ENCODE data around the gene PIP4P1.

The PIP4P1 gene

DNA sequence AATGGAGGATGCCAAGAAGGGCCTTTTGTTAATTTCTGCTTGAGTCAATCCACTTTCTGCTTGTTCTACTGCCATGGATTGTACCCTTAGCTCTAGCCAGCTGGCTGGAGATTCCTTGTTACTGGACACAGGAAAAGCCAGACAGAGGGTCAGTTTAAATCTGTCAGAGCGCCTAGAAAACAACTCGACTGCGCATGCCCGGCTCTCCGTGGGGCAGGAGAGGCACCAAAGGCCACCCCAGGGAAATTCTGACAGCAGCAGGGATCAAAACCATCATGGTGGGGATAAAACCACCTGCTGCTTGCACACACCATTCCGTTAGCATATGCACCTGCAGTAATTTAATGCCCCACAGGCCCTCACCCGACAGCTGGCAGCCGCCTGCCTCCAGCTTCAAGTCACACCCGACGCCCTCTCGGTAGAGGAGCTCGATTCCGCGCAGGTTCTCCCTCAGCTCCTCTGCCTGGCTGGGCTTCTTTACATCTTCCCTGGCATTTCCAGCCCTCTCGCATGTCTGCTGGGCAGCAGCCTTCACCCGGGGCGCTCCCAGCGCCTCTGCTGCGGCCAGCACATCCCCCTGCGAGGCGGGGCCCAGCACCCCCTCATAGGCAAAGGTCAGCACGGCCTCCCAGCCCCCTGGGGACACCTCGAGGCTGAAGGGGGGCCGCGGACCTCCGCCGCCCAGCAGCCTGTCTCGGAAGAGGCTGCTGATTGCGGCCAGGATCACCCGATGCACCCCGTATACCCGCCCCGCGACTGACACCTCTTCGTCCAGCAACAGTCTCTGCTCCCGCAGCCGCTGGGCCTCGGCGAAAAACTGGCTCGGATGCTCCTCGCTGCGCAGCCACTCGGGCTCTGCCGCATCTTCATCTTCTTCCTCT lies 26.3 kb downstream of the PIP4P1 start:
- no peak for DNase-seq

DNA sequence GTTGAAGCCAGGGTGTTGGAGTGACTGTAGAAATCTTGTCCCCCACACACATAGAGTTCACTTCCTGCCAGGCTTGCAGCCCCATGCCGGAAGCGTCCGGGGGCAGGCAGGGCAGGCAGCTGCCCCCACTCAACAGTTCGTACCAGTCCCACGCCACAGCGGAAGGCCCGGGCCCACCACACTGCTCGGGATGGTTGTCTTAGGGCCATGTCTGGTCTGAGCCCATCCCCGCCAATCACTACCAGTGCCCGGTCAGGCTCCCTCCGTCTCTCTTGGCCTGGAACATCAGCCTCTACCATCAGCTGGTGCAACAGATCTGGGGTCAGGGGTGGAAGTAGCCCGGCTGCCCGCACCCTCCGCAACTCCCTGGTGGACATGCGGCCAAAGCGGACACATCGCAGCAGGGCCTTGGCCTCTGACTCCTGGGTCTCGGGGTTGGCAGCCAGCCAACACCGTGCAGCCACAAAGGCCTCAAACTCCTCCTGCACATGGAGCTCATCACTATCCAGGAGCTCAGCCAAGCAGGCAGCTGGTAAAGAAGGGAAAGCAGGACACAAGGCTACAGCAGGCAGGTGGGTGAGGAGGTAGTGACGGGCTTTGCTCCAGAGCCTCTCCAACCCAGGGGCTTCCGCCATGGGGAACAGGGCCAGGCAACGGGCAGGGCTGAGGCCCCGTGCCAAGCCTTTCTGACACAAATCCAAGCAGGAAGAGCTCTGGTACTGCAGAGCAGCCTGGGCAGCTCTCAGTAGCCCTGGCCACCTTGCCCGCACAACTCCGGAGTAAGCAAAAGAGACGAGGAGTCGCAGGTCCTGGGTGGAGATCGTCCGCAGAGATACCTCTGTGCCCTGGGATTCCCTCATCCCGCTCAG lies 31.2 kb downstream of the PIP4P1 start:
- no peak for DNase-seq

DNA sequence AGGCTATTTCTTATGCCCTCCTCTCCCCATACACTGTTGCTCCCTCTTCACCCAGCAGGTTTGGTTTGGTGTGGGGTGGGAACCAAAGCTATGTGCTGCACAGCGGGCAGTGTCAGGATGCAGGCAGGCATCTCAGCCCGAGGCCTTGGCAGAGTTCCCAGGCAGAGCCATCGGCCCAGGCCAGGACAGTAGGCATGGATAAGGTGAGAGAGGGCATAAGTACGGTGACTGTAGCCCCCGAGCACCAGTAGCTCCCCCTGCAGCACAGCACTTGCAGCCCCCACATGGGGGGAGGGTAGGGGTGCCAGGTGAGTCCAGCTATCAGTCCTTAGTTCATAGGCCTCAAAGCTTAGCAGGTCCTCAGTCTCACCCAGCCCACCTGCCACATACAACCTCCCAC lies 32.4 kb downstream of the PIP4P1 start:
- DNase-seq: no peak

DNA sequence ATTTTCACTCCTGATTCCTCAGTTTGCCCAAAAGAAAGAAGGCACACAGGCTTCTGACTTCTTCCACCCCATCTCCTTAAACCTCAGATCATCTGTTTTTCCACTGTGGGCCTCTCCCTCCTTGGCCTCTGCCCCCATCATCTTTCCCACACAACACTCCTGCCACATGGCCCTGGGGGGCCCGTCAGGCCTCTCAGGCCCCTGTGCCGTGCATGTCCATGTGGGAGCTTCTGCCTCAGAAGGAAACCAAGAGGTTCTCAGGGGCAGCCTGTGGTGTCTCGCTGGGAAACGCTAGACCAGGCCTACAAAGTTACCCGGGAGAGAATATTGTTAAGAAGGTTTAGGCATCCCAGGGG lies 33.2 kb downstream of the PIP4P1 start:
- no peak for DNase-seq

DNA sequence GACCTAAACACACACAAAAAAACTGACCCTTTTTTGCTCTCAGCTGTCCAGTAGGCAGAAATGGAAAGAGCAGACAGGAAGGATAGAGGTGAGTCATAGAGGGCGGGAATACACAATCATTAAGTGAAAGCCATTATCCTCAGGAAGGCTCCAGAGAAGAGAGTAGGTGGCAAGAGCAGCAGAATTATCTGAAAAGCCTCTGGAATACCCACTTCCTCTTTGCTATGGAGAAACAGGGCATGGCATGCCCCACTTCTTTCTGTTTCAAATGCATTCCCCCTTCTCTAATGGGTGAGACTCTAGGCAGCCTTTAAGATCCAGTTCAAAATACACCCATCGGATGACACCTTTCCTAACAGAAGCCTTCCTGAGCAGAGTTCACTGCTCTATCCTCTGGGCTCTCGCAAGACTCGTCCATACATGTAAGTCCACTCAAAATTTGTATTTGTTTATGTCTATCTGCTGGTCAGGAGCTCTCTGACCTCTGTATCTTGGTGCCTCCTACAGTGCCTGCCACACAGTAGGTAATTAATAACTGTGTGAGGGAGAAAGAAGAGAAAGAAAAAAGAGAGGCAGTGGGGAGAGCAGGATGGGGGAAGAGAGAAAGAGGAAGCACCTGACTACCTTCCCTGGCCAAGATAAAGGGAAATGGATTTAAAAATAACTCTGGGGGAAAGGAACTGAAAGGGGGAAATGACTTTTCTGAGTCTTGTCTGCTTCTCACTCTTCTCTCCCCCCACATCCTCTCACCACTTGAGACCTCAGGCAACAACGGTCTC lies 33.8 kb downstream of the PIP4P1 start:
- DNase-seq: no peak

DNA sequence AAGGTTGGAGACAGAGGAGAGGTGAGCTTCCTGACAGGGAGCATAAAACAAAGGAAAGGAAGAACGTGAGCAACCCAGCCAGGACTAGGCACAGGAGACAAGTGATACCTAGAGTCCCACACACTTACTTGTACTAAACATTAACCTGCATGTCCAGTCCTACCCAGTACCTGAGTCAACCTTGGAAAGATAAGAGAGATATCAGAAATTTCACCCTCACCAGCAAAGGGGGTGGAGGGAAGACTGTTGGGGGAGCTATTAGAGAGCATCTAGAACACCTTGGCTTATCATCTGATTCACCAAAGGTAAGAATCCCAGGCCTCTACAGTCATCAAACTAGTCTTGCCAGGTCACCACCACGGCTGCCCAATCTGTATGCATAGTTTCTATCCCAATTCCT lies 36.4 kb downstream of the PIP4P1 start:
- no peak for DNase-seq

DNA sequence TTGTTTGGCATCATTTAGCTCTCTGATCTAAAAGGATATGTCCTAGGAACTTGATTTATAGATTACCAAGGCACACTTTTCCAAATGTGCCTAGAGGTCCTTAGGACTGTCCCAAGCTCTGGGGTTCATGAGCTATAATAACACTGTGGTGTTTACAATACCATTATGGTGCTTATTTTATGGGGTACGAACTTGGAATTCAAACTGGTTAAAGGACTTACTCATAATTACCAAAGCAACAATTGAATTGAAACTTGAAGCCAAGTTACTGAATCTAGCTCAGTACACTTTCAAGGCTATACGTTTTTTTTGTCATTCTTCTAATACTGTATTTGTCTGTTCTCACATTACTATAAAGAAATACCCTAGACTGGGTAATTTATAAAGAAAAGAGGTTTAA lies 38.3 kb downstream of the PIP4P1 start:
- no peak for DNase-seq

DNA sequence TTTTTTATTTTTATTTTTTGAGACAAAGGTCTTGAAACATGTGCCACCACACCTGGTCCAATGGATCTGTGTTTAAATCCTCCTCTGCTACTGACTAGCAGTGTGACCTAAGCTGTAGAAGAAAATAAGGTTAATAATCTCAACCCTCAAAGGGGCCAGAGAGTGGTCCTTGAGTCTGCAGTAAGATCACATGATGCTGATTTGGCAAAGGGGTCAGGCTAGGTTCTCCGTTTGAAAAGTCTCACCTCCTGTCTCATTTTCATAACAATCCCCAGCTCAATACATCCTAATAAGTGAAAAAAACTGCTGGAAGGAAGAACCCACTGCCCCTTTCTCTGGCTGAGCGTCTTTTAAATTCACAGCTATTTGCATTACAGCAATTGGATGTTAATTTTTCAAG lies 40.0 kb downstream of the PIP4P1 start:
- DNase-seq: no peak

DNA sequence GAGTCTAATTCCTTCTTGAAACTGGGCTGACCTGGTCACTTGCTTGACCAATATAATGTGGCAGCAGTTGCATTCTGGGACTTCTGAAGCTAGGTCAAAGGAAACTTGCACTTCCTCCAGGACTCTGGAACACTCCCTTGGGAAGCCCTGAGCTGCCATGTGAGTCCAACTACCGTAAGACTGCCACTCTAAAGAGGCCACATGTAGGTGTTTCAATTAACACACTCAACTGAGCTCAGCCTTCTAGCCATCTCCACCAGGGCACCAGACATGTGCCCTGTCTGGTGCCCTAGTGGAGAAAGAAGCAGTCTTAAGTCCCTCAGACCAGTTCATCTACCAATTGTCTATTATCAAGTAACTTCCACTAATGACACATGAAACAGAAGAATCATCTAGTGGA lies 41.8 kb downstream of the PIP4P1 start:
- DNase-seq: no peak

DNA sequence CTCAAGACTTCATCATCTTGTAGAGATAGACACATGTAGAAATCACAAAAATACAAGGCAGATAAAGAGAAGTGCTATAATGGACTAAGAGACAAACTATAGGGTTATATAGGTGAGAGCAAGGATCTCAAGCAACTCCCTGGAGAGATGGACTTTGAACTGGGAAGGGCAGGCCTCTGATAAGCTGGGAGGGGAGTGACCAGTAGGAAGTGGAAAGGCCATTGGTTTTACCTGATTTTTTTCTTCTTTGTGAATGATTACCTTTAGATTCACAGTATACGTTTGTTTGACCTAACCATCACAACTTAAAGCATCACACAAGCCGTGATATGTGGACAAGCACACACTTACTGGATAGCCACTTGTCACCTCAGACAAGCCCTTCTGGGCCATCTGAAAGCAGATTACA lies 42.7 kb downstream of the PIP4P1 start:
- no peak for DNase-seq

DNA sequence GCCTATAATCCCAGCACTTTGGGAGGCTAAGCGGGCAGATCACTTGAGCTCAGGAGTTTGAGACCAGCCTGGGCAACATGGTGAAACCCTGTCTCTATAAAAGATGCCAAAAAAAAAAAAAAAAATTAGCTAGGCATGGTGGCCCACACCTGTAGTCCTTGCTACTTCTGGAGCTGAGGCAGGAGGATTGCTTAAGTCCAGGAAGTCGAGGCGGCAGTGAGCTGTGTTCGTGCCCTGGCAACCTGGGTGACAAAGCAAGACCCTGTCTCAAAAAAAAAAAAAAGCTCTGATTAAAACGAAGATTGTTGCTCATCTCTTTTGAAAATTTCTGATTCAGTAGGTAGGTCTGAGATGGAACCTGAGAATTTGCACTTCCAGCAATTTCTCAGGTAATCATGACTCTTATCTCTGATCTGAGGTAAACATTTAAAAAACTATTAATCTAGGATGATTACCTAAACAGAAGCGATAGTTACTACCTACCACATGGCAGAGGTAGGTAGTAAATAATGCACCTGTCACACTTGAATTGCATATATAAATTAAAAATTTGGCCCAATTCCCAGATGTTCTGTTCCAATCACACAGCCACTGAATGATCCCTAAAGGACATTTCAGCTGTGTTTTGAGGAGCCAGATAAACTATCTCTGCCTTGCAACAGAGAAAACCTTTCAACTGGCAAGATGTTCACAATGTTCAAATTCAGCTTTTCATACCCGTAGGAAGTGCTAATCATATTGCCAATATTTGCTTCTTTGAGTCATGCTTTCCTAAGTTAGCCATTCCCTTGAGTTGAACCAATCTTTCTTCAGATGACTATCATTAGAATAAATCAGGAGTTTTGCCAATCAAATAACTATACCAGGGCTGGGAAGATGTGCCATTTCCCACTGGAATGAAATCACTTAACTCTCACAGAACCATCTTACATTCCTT lies 43.7 kb downstream of the PIP4P1 start:
- no peak for DNase-seq

DNA sequence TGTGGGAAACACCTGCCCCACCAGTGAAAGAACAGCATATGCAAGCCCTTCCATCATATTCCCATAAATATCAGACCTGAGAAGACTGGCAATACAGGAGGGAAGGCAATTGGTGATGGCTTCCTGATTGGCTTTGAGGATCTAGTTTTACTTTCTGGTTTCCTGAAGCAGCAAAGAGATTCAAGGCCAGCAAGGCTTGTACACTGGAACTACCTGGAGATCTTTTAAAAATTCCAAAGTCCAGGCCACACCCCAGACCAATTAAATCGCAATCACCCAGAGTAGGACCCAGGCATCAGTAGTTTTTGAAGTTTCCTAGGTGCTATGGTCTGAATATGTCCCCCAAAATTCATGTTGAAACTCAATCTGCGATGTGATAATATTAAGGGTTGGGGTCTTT lies 45.0 kb downstream of the PIP4P1 start:
- DNase-seq: no peak

DNA sequence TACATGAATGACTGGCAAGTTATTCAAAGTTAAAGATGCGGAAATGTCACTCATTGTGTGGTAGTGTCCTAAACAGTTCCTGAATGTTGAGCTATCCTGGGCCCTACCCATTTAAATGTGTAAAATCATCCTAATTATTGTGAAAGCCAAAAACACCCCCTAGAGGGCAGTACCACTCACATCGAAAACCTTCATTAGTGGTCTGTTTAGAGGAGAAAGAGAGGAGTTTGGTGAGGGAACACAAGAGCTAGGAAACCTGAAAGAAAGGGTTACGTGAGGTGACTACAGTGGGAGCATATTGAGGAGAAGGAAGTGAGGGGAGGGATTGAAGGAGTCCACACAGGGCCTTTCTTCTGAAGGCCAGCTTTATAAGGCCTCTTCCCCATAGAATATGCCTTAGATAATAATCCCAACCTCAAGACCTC lies 45.4 kb downstream of the PIP4P1 start:
- DNase-seq: peak in 1 of 2 experiments; percentile 5

DNA sequence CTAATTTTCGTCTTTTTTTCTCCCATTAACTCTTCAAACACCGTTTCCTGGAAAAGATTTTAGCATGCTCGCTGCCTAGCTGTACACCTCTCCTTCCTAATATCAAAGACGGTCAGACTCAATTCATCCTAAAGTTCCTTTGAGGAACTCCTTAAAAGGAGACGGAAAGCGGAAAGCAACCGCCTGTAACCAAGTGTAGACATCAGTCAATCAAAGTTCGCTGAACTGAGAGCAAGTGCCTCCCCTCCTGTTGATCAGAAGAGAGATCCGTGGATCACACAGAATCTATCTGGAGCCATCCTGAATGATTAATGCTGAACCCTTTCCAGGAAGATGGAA lies 47.5 kb downstream of the PIP4P1 start:
- no peak for DNase-seq

DNA sequence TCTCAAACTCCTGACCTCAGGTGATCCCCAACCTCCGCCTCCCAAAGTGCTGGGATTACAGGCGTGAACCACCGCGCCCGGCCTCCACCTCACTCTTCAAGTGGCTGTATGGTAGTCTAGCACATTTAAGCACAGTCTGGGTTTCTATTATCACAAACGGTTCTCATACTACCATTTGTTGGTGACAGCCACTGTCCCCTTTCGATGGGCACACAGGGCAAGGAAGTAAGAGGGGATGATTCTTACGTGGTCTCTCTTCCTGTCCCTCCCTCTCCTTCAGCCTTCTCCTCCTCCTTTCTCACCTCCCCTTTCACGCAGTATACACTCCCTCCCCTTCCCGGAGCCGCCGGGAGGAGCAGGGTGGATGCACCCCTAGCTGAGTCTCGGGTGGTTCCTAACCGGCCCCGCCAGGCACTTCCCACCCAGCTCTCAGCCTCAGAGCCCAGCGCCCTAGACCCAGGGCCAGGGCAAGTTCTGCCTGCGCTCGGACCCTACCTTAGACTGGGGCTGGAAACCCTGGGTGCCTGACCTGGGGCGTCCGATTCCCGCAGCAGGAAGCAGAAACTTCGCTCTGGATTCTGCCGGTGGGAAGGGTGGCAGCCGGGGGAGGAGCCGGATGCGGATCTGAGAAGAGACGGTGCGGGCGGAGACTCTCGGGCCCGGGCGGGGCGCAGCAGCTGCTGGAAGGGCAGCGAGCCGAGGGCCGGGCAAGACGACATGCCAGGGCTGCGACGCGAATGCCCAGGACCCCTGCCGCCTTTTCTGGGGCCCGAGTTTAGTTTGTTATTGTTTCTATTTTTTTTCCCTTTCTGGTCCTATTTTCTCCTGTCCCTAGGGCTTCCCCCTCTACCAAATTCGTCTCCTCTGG lies 48.1 kb downstream of the PIP4P1 start, which contains the start of gene TEP1:
Gene TEP1 (minus strand): TSS at position 626 of the 868 bp plus-strand sequence. CDS start 5,062 bp downstream, outside the sequence.
- DNase-seq: peak; percentile 53 to 54

DNA sequence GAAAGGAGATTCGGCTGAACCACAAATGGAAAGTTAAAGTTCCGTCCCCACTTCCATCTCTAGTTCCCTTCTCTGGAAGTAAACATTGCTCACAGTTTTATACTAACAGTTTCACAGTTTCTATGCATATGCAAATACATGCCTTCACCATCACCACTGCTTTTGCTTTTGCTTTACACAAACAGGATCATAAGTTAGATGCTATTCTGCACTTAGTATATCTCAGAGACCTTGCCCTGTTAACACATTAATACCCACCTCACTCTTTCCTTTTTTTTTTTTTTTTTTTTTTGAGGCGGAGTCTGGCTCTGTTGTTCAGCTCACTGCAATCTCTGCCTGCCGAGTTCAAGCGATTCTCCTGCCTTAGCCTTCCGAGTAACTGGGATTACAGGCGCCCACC lies 48.8 kb downstream of the PIP4P1 start:
- DNase-seq: no peak

DNA sequence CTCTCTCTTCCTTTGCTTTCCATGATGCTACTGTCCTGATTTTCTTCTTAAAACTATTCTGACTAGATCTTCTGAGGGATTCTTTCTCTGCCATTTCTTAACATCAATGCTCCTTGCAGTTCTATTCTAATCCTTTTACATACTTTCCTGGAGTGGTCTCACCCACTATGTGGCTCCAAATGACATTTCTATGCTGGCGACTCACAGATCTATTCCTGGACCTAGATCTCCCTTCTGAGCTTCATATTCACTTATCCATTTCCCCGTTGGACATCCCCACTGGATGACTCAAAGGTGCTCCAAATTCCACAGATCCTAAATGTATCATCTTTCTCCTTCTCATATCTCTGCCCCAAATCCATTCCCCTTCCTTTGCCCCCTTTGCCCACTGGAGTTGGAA lies 52.0 kb downstream of the PIP4P1 start:
- no peak for DNase-seq
